ENCODE data around the gene NUP62. TPM values are rescaled to one million over a fixed set of nuclear protein-coding genes. Genes with fewer than 3 reads are reported as not detected.

NUP62 gene
- total and polyA plus RNA-seq, 2 of the 4 experiments (the other 2 are of a cell fraction), result 21.3 to 29.7 TPM

DNA sequence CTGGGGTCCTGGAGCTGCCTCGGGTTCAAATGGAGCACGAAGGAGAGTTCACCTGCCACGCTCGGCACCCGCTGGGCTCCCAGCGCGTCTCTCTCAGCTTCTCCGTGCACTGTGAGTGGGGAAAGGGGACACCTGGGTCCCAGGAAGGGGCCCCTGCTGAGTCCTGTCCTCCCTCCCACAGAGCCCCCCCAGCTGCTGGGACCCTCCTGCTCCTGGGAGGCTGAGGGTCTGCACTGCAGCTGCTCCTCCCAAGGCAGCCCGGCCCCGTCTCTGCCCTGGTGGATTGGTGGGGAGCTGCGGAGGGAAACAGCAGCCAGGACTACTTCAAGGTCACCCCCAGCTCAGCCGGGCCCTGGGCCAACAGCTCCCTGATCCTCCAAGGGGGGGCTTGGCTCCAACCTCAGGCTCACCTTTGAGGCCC, 42.7 kb upstream of the NUP62 start:
- Histone ChIP-seq H3K4me1 (ENCODE audit: control insufficient read depth, insufficient read depth, low read length) (no peaks in the 10 kb centered on the region), H3K14ac (replicated peaks; ENCODE audit: low read depth, low read length) (no peak overlapping the region), H3K56ac (ENCODE audit: extremely low read depth, insufficient read depth, low read length) (no peak overlapping the region), H2AK5ac (ENCODE audit: low read depth, low read length) (no peak overlapping the region), H4K8ac (ENCODE audit: low read depth in 2 of 2, low read length in 2 of 2) (no peak overlapping the region), H3K27ac (ENCODE audit: insufficient read depth, low read length) (no peak overlapping the region), H2BK5ac (ENCODE audit: low read depth, low read length, poor library complexity, severe bottlenecking) (no peak overlapping the region), H3K4me3 (ENCODE audit: insufficient read depth, low read depth, low read length) (no peak overlapping the region), H3K4ac (ENCODE audit: low read depth, low read length) (no peak overlapping the region), H2BK120ac (ENCODE audit: low read depth, low read length) (no peak overlapping the region), H3K4me2 (ENCODE audit: low read depth, low read length) (no peak overlapping the region), H2BK20ac (ENCODE audit: low read depth, low read length) (no peak overlapping the region), H4K5ac (ENCODE audit: low read depth, low read length) (no peak overlapping the region), H3K9me3 (ENCODE audit: control insufficient read depth, insufficient read depth, low read length) (no peaks in the 10 kb centered on the region), H3K36me3 (ENCODE audit: control insufficient read depth, insufficient read depth, low read length) (peaks cover 5% of the 10 kb centered on the region), H3K18ac (ENCODE audit: low read depth, low read length) (no peak overlapping the region), H2AFZ (replicated peaks; ENCODE audit: low read length, poor library complexity) (no peak overlapping the region), H3K9ac (ENCODE audit: low read depth, low read length) (no peak overlapping the region), H2AK9ac (replicated peaks; ENCODE audit: low read depth, low read length, poor library complexity) (no peak overlapping the region), H3K9me1 (ENCODE audit: insufficient read depth, low read length) (peaks cover 3% of the 10 kb centered on the region; the same call in 1 of the 2 replicates), H2BK15ac (ENCODE audit: low read depth, low read length) (no peak overlapping the region), H3K27me3 (ENCODE audit: control insufficient read depth, insufficient read depth, low read length) (peaks cover 8% of the 10 kb centered on the region), H4K91ac (ENCODE audit: insufficient read depth, low read depth, low read length) (no peak overlapping the region), H3K23ac (ENCODE audit: low read depth, low read length) (no peak overlapping the region), H4K20me1 (ENCODE audit: insufficient read depth, low read length) (no peaks in the 10 kb centered on the region; the same call in 1 of the 2 replicates), H3K79me1 (ENCODE audit: low read depth in 1 of 2, low read length in 2 of 2) (no peaks in the 10 kb centered on the region)
- in situ Hi-C loops (cut with MboI; ENCODE audit: low sequenced_read_pairs) (no loop called here), dilution Hi-C loops (cut with HindIII; ENCODE audit: low sequenced_read_pairs, unreplicated experiment) (no loop called here), intact Hi-C loops (cut with micrococcal nuclease) (no loop called here)
- DNase-seq (no peak), ATAC-seq (ENCODE audit: low read depth) (no peak)
- WGBS, 2 experiments (ENCODE audit: extremely low coverage in 2 of 2, insufficient read length in 1 of 2), result 45% methylated on average over 5 of the region's 12 CpGs; no CpG with 5 or more reads in 1 of the 2 experiments
- POLR2A ChIA-PET (ENCODE audit: unreplicated experiment), result no interaction called here
- no TSS peak for BruUV-seq (replicated peaks)
- TF ChIP-seq, protein P1, sequence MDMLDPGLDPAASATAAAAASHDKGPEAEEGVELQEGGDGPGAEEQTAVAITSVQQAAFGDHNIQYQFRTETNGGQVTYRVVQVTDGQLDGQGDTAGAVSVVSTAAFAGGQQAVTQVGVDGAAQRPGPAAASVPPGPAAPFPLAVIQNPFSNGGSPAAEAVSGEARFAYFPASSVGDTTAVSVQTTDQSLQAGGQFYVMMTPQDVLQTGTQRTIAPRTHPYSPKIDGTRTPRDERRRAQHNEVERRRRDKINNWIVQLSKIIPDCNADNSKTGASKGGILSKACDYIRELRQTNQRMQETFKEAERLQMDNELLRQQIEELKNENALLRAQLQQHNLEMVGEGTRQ (IDR thresholded peaks at IDR 0.05; ENCODE audit: low read depth, low read length), result no peak
- TF ChIP-seq MXI1 (IDR thresholded peaks at IDR 0.05; ENCODE audit: borderline replicate concordance, low read depth, low read length), result no peak
- no peak for TF ChIP-seq NFE2L2 (IDR thresholded peaks at IDR 0.05; ENCODE audit: low read depth, low read length)
- TF ChIP-seq MAFK (IDR thresholded peaks at IDR 0.05; ENCODE audit: low read depth, low read length), result no peak
- TF ChIP-seq RAD21 (IDR thresholded peaks at IDR 0.05; ENCODE audit: low read length), result no peak
- no peak for TF ChIP-seq MAZ (IDR thresholded peaks at IDR 0.05; ENCODE audit: borderline replicate concordance, low read depth, low read length)
- TF ChIP-seq, protein P2, sequence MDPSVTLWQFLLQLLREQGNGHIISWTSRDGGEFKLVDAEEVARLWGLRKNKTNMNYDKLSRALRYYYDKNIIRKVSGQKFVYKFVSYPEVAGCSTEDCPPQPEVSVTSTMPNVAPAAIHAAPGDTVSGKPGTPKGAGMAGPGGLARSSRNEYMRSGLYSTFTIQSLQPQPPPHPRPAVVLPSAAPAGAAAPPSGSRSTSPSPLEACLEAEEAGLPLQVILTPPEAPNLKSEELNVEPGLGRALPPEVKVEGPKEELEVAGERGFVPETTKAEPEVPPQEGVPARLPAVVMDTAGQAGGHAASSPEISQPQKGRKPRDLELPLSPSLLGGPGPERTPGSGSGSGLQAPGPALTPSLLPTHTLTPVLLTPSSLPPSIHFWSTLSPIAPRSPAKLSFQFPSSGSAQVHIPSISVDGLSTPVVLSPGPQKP (IDR thresholded peaks at IDR 0.05; ENCODE audit: borderline replicate concordance, low read depth, low read length), result no peak
- no peak for TF ChIP-seq SMC3 (IDR thresholded peaks at IDR 0.05; ENCODE audit: low read depth, low read length)
- TF ChIP-seq RFX5 (IDR thresholded peaks at IDR 0.05; ENCODE audit: low read depth, low read length), result no peak
- no peak for TF ChIP-seq CEBPB (IDR thresholded peaks at IDR 0.05; ENCODE audit: low read depth, low read length)
- TF ChIP-seq RCOR1 (IDR thresholded peaks at IDR 0.05; ENCODE audit: insufficient replicate concordance, low read length), result no peak
- TF ChIP-seq, protein P3, sequence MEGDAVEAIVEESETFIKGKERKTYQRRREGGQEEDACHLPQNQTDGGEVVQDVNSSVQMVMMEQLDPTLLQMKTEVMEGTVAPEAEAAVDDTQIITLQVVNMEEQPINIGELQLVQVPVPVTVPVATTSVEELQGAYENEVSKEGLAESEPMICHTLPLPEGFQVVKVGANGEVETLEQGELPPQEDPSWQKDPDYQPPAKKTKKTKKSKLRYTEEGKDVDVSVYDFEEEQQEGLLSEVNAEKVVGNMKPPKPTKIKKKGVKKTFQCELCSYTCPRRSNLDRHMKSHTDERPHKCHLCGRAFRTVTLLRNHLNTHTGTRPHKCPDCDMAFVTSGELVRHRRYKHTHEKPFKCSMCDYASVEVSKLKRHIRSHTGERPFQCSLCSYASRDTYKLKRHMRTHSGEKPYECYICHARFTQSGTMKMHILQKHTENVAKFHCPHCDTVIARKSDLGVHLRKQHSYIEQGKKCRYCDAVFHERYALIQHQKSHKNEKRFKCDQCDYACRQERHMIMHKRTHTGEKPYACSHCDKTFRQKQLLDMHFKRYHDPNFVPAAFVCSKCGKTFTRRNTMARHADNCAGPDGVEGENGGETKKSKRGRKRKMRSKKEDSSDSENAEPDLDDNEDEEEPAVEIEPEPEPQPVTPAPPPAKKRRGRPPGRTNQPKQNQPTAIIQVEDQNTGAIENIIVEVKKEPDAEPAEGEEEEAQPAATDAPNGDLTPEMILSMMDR (conservative IDR thresholded peaks at IDR 0.05; ENCODE audit: low read depth, low read length), result no peak
- no peak for TF ChIP-seq POLR2A (IDR thresholded peaks at IDR 0.05; ENCODE audit: low read depth, low read length)
- no peak for TF ChIP-seq BHLHE40 (IDR thresholded peaks at IDR 0.05; ENCODE audit: low read depth, low read length)
- TF ChIP-seq CHD1 (IDR thresholded peaks at IDR 0.05; ENCODE audit: low read depth, low read length), result no peak
- no peak for TF ChIP-seq FOS (IDR thresholded peaks at IDR 0.05; ENCODE audit: low read depth, low read length)
- CTCF ChIA-PET, result no interaction called here
